HG02870 (cell line): ENCODE measurements around the gene CYP4F12.

ENCODE experiments used
- ATAC-seq: cut with Tn5 transposase; IDR thresholded peaks from one replicate; pipeline ENCODE4 v1.9.1; 2021; ENCODE audit warnings: mild to moderate bottlenecking, moderate library complexity; ENCODE audit not compliant: unreplicated experiment

The CYP4F12 gene

GRCh38 chr19:15702534-15702930 is 29.6 kb downstream of the CYP4F12 start:
- no peak for ATAC-seq

- ATAC-seq, result no peak
Observed at GRCh38 chr19:15714638-15715037, 41.8 kb downstream of the CYP4F12 start.

- no peak for ATAC-seq
Observed at GRCh38 chr19:15715642-15716041, 42.8 kb downstream of the CYP4F12 start.

GRCh38 chr19:15717809-15718208 is 44.9 kb downstream of the CYP4F12 start:
- ATAC-seq, result no peak

GRCh38 chr19:15721268-15721667 is 48.4 kb downstream of the CYP4F12 start:
- no peak for ATAC-seq

GRCh38 chr19:15722956-15723355 is 50.1 kb downstream of the CYP4F12 start:
- ATAC-seq, result no peak

- no peak for ATAC-seq
Observed at GRCh38 chr19:15727724-15728123, 54.8 kb downstream of the CYP4F12 start, which contains the start of gene OR10H2. OR10H2 (plus strand) TSS chr19:15728024; CDS start chr19:15728044, 20 bp downstream.

GRCh38 chr19:15730538-15730937 is 57.7 kb downstream of the CYP4F12 start:
- ATAC-seq, result no peak

GRCh38 chr19:15732388-15732787 is 59.5 kb downstream of the CYP4F12 start:
- no peak for ATAC-seq

- ATAC-seq, result no peak
Observed at GRCh38 chr19:15733895-15734294, 61.0 kb downstream of the CYP4F12 start.

- no peak for ATAC-seq
Observed at GRCh38 chr19:15737722-15738121, 64.8 kb downstream of the CYP4F12 start, which contains the start of gene OR10H3. OR10H3 (plus strand) TSS chr19:15737985; CDS start chr19:15741393, 3,408 bp downstream.

GRCh38 chr19:15740785-15741184 is 67.9 kb downstream of the CYP4F12 start:
- ATAC-seq, result no peak
